ENCODE data around the gene TCF15.

GRCh38 chr20:608970-609369 is 1.1 kb downstream of the TCF15 start:
- TF ChIP-seq EZH2 (IDR thresholded peaks at IDR 0.05; ENCODE audit: borderline replicate concordance, low read length): no peak
- no peak for TF ChIP-seq CTCF (IDR thresholded peaks at IDR 0.05; ENCODE audit: low read length)

All from OCI-LY1 (cell line).